ENCODE data around the gene KLHL18.
"Not testable (repeated sequence)": the region's sequence is repeated elsewhere in the genome, so short reads cannot be mapped to it uniquely, and the experiment has no call there.

DNA sequence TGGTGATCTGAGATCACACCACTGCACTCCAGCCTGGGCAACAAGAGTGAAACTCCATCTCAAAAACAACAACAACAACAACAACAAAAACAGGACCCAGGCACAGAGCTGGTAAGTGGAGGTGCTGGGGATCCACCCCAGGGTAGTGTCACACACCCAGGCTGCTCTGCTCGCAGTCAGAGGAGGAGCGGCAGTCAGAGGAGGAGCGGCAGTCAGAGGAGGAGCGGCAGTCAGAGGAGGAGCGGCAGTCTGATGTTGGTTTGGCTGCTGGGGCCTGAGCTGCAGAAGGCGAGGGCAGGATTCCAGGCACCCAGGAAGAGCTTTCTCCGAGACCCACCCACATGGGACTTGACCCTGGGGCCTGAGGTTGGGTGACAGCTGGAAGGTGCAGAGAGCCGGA, 87.3 kb downstream of the KLHL18 start:
- TF ChIP-seq, protein P1, sequence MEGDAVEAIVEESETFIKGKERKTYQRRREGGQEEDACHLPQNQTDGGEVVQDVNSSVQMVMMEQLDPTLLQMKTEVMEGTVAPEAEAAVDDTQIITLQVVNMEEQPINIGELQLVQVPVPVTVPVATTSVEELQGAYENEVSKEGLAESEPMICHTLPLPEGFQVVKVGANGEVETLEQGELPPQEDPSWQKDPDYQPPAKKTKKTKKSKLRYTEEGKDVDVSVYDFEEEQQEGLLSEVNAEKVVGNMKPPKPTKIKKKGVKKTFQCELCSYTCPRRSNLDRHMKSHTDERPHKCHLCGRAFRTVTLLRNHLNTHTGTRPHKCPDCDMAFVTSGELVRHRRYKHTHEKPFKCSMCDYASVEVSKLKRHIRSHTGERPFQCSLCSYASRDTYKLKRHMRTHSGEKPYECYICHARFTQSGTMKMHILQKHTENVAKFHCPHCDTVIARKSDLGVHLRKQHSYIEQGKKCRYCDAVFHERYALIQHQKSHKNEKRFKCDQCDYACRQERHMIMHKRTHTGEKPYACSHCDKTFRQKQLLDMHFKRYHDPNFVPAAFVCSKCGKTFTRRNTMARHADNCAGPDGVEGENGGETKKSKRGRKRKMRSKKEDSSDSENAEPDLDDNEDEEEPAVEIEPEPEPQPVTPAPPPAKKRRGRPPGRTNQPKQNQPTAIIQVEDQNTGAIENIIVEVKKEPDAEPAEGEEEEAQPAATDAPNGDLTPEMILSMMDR (IDR thresholded peaks at IDR 0.05), result not testable (repeated sequence)
- not testable (repeated sequence) for TF ChIP-seq POLR2A (IDR thresholded peaks at IDR 0.05)
